Stimulated activated CD8-positive, alpha-beta memory T cell treated with anti-CD3 and anti-CD28 coated beads, Interleukin-4, amount 100 ng/mL, for 1 hour (primary cell): ENCODE measurements around the gene NRG3.
"Not testable (repeated sequence)": the region's sequence is repeated elsewhere in the genome, so short reads cannot be mapped to it uniquely, and the experiment has no call there.

Experiments used
- DNase-seq, 2 donors: peaks; one replicate each; pipeline ENCODE4 v3.0.0-alpha.2; 2020; ENCODE audit warnings: low read depth in 2 of 2, low spot score in 1 of 2

NRG3 gene

GRCh38 chr10:81957976-81958375, 83.0 kb downstream of the NRG3 start:
- DNase-seq = no peak

GRCh38 chr10:81959016-81959415, 84.0 kb downstream of the NRG3 start:
- no peak for DNase-seq

- no peak for DNase-seq
Measured at GRCh38 chr10:81961451-81962184, 86.6 kb downstream of the NRG3 start.

- DNase-seq = no peak
Measured at GRCh38 chr10:81963606-81964005, 88.6 kb downstream of the NRG3 start.

- no peak for DNase-seq
Measured at GRCh38 chr10:81967716-81968115, 92.7 kb downstream of the NRG3 start.

GRCh38 chr10:81969136-81969535, 94.1 kb downstream of the NRG3 start:
- DNase-seq = no peak

- DNase-seq = no peak
Measured at GRCh38 chr10:81978238-81978637, 103.2 kb downstream of the NRG3 start.

GRCh38 chr10:81981724-81982123, 106.7 kb downstream of the NRG3 start:
- DNase-seq = no peak

GRCh38 chr10:81984428-81984827, 109.4 kb downstream of the NRG3 start:
- DNase-seq = no peak

GRCh38 chr10:81995254-81995653, 120.3 kb downstream of the NRG3 start:
- DNase-seq = no peak

GRCh38 chr10:81996927-81997326, 121.9 kb downstream of the NRG3 start:
- DNase-seq = no peak

- DNase-seq = no peak
Measured at GRCh38 chr10:82020999-82021398, 146.0 kb downstream of the NRG3 start.

- DNase-seq = no peak
Measured at GRCh38 chr10:82027711-82028110, 152.7 kb downstream of the NRG3 start.

GRCh38 chr10:82037076-82037475, 162.1 kb downstream of the NRG3 start:
- no peak for DNase-seq

- no peak for DNase-seq
Measured at GRCh38 chr10:82038587-82038986, 163.6 kb downstream of the NRG3 start.

- DNase-seq = no peak
Measured at GRCh38 chr10:82040336-82040735, 165.3 kb downstream of the NRG3 start.

- no peak for DNase-seq
Measured at GRCh38 chr10:82041018-82041417, 166.0 kb downstream of the NRG3 start.

- DNase-seq = no peak
Measured at GRCh38 chr10:82056391-82056790, 181.4 kb downstream of the NRG3 start.

GRCh38 chr10:82067192-82067591, 192.2 kb downstream of the NRG3 start:
- DNase-seq = not testable (repeated sequence)

GRCh38 chr10:82068501-82068900, 193.5 kb downstream of the NRG3 start:
- DNase-seq = no peak

- no peak for DNase-seq
Measured at GRCh38 chr10:82071231-82071630, 196.2 kb downstream of the NRG3 start.

GRCh38 chr10:82072124-82072523, 197.1 kb downstream of the NRG3 start:
- no peak for DNase-seq

GRCh38 chr10:82075605-82076004, 200.6 kb downstream of the NRG3 start:
- no peak for DNase-seq
